Panc1 (cell line): ENCODE data around the gene CSMD2. TPM values are rescaled to one million over a fixed set of nuclear protein-coding genes. Genes with fewer than 3 reads are reported as not detected.

Source experiments
- ATAC-seq: fragments of 200-7000 bp; cut with Tn5 transposase; 2 replicates; pipeline ENCODE4 v1.9.1; 2020; ENCODE audit warnings: mild to moderate bottlenecking, moderate library complexity
- BruUV-seq: library from RNA; stranded (reverse); fragments of 400-500 nt; replicated peaks from 2 replicates; lab custom pipeline; 2021; lab: Mats Ljungman, UMichigan
- CTCF ChIA-PET: fragments of 300-600 bp; sonication (Branson Sonifier 250); formaldehyde crosslinking; loops from one replicate; lab custom pipeline; 2022; ENCODE audit warnings: antibody characterized with exemption; lab: Charles Lee
- POLR2A ChIA-PET: fragments of 300-600 bp; sonication (Branson Sonifier 250); formaldehyde crosslinking; loops from one replicate; lab custom pipeline; 2022; ENCODE audit warnings: antibody characterized with exemption; lab: Charles Lee
- DNase-seq: peaks from one replicate; pipeline ENCODE4 v3.0.0-alpha.2; 2010; ENCODE audit warnings: low read depth, low spot score
- H3K27ac ChIP-seq: 2 replicates; pipeline ENCODE4 v1.5.1; 2011; ENCODE audit warnings: mild to moderate bottlenecking, low read length, inconsistent platforms
- H3K27me3 ChIP-seq: fragments of 200-500 bp; sonication (Bioruptor generic); 2 replicates; pipeline ENCODE4 v1.6.0; 2014; ENCODE audit warnings: low read length, inconsistent platforms; ENCODE audit not compliant: control insufficient read depth, insufficient read depth
- H3K36me3 ChIP-seq: fragments of 200-500 bp; sonication (Bioruptor generic); 2 replicates; pipeline ENCODE4 v1.5.1; 2014; ENCODE audit warnings: inconsistent platforms, mild to moderate bottlenecking, low read length, moderate library complexity; ENCODE audit not compliant: control insufficient read depth, insufficient read depth
- H3K4me1 ChIP-seq: 2 replicates; pipeline ENCODE4 v1.5.1; 2011; ENCODE audit warnings: inconsistent platforms, mild to moderate bottlenecking, low read length, moderate library complexity; ENCODE audit not compliant: control insufficient read depth, insufficient read depth
- H3K4me3 ChIP-seq, 2 experiments: 2 replicates each; pipeline ENCODE4 v1.5.1; 2011 to 2012; ENCODE audit warnings: low read depth in 2 of 2, low read length in 2 of 2, mild to moderate bottlenecking in 2 of 2, inconsistent platforms in 1 of 2, moderate library complexity in 1 of 2
- H3K9me3 ChIP-seq: fragments of 200-500 bp; sonication (Bioruptor generic); 2 replicates; pipeline ENCODE4 v1.5.1; 2014; ENCODE audit warnings: low read depth, mild to moderate bottlenecking, inconsistent platforms, low read length, moderate library complexity; ENCODE audit not compliant: control insufficient read depth, insufficient read depth
- CTCF ChIP-seq: fragments of 450-650 bp; IDR thresholded peaks from 2 replicates; pipeline ENCODE4 v1.5.1; 2017; ENCODE audit warnings: mild to moderate bottlenecking
- POLR2AphosphoS5 ChIP-seq: IDR thresholded peaks from 2 replicates; pipeline ENCODE4 v1.6.1; 2012; ENCODE audit warnings: mild to moderate bottlenecking, low read depth, low read length, moderate library complexity
- REST ChIP-seq, 2 experiments: IDR thresholded peaks; 2 replicates each; pipeline ENCODE4 v1.6.1; 2011 to 2012; ENCODE audit warnings: low read depth in 2 of 2, control low read depth in 1 of 2, low read length in 1 of 2, mild to moderate bottlenecking in 1 of 2, moderate library complexity in 1 of 2; ENCODE audit not compliant: insufficient read depth in 1 of 2
- SIN3A ChIP-seq: IDR thresholded peaks from 2 replicates; pipeline ENCODE4 v1.6.1; 2012; ENCODE audit warnings: low read depth, mild to moderate bottlenecking, low read length, moderate library complexity, borderline replicate concordance; ENCODE audit not compliant: insufficient read depth
- TCF7L2 ChIP-seq: IDR thresholded peaks from 2 replicates; pipeline ENCODE4 v1.6.1; 2011; ENCODE audit warnings: mild to moderate bottlenecking, low read depth, low read length, inconsistent platforms
- in situ Hi-C: cut with HindIII; loops from 2 replicates; pipeline ENCODE4 v1.10.0; 2016; ENCODE audit warnings: low sequenced_read_pairs, low pct_unique_long_range_greater_than_20kb
- intact Hi-C: fragments of 100-400 bp; cut with micrococcal nuclease; formaldehyde crosslinking; loops from one replicate; pipeline ENCODE4 v1.10.0; 2022; ENCODE audit not compliant: unreplicated experiment
- total RNA-seq: library from RNA; stranded (reverse); gene quantifications from one replicate; pipeline ENCODE4 v1.2.1, GENCODE V29; 2021; ENCODE audit not compliant: unreplicated experiment

Gene CSMD2
- total RNA-seq, 1 experiment from 2014 or later: not detected

- intact Hi-C loops: no loop called here
- H3K4me3 ChIP-seq: no peak overlapping the region
- TF ChIP-seq SIN3A (no peak), CTCF (no peak), POLR2AphosphoS5 (no peak), REST (IDR thresholded peaks at IDR 0.05; ENCODE audit: insufficient read depth in 1 of 2, low read depth in 2 of 2, low read length in 1 of 2) (no peak), TCF7L2 (no peak)
- POLR2A ChIA-PET: no interaction called here
- BruUV-seq: no TSS peak
- no peaks in the 10 kb centered on the region for H3K4me1 ChIP-seq
- in situ Hi-C loops: no loop called here
- no peaks in the 10 kb centered on the region for H3K36me3 ChIP-seq
- H3K9me3 ChIP-seq: no peaks in the 10 kb centered on the region
- no peak for DNase-seq
- CTCF ChIA-PET: no interaction called here
- no peak for ATAC-seq
- H3K27me3 ChIP-seq: no peaks in the 10 kb centered on the region; the same call in 1 of the 2 replicates
- H3K27ac ChIP-seq: no peak overlapping the region
Measured at GRCh38 chr1:33837635-33838034, 327.4 kb downstream of the CSMD2 start.

- CTCF ChIA-PET: no interaction called here
- no peaks in the 10 kb centered on the region for H3K4me1 ChIP-seq
- no TSS peak for BruUV-seq
- DNase-seq (no peak), ATAC-seq (no peak)
- TF ChIP-seq CTCF (no peak), REST (IDR thresholded peaks at IDR 0.05; ENCODE audit: insufficient read depth in 1 of 2, low read depth in 2 of 2, low read length in 1 of 2) (no peak), POLR2AphosphoS5 (no peak), SIN3A (no peak), TCF7L2 (no peak)
- H3K27ac ChIP-seq: no peak overlapping the region
- H3K4me3 ChIP-seq: no peak overlapping the region
- in situ Hi-C loops: no loop called here
- intact Hi-C loops: no loop called here
- POLR2A ChIA-PET: no interaction called here
- no peaks in the 10 kb centered on the region; the same call in 1 of the 2 replicates for H3K27me3 ChIP-seq
- H3K36me3 ChIP-seq: no peaks in the 10 kb centered on the region
- no peaks in the 10 kb centered on the region for H3K9me3 ChIP-seq
Measured at GRCh38 chr1:33836911-33837310, 328.1 kb downstream of the CSMD2 start.
